HG02870 (cell line): ENCODE data around the gene SIPA1L3.

Source experiments
- ATAC-seq: cut with Tn5 transposase; IDR thresholded peaks from one replicate; pipeline ENCODE4 v1.9.1; 2021; ENCODE audit warnings: mild to moderate bottlenecking, moderate library complexity; ENCODE audit not compliant: unreplicated experiment

Gene SIPA1L3

DNA sequence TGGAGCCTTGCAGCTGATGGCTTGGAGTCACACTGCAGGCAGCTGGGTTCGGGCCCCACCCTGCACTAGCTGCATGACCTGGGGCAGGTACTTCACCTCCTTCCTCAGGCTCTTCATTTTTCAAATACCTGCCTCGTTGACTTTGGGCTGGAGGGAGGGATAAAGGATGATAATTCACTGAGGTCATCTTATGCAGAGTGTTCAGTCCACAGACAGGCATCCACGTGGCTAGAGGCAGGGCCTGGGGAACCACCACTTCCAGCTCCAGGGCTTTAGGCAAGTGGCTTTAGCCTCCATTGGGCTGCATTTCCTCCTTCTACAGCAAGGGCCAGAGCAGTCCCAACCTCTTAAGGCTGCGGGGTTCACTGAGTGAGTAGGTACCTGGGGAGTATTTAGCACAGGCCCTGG is 84.8 kb downstream of the SIPA1L3 start:
- no peak for ATAC-seq

DNA sequence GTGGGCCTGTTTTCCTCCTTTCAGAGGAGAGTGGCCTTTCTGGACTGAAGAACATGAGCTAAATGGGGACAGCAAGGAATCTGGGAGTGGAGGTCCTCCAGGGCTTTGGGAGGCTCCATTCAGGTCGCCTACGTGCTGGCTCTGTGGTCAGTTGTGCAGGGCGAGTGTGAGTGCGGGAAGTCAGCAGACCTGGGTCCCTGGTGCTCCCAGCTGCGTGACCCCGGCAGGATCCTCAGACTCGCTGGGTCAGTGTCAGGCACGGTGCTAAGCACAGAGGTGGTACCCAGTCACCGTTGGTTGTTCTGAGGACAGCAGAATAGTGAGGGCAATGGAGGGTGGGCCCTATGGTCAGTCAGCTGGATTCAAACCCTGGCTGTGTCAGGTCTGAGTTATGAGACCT is 85.8 kb downstream of the SIPA1L3 start:
- ATAC-seq, result no peak

DNA sequence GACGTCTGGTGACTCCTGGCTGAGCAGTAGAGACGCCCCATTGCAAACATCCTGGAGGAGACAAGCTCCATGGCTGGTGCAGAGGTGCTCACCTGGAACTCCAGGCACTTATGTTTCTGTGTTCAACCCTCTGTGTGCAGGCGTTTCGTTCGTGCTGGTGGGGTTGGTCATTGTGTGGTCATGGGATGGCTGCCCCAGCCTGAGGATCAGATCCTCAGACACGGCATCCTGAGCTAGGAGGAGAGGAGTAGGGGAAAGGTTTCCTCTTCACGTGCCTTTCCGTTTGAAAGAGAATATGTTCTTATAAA is 87.8 kb downstream of the SIPA1L3 start:
- no peak for ATAC-seq

DNA sequence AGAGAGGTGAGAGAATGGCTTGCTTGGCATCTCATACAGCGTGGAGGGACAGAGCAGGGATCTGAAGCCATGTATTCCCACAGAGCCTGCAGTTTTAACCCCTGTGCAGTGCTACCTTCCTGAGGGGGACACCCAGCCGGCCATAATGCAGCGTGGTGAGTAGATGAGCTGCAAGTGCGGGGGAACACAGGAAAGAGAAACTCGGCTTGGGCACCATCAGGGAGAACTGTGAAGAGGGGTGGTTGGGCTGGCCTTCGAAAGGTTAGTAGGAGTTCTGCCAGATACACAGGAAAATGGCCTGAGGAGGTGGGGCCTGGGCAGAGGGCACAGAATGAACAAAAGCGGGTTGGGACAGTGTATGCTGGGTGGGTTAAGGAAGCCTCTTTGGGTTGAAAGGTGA is 88.3 kb downstream of the SIPA1L3 start:
- no peak for ATAC-seq

DNA sequence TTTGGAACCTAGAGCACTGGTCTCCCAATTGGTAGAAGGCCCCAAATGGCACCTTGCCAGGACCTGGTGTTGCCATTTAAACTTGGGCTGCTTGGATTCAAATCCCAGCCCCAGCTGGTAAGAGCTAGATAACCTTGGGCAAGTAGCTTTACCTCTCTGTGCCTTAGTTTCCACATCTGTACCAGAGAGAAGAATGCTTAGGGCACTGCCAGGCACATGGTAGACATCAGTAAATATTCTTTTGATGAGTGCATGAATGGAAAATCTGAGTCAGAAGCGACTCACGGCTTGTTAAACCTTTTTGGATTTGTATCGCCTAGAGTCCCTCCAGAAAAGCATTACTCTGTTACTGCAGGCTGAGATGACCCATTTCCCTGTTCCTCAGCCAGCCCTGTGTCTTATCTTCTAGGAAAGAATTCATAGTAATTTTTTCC is 90.9 kb downstream of the SIPA1L3 start:
- no peak for ATAC-seq

DNA sequence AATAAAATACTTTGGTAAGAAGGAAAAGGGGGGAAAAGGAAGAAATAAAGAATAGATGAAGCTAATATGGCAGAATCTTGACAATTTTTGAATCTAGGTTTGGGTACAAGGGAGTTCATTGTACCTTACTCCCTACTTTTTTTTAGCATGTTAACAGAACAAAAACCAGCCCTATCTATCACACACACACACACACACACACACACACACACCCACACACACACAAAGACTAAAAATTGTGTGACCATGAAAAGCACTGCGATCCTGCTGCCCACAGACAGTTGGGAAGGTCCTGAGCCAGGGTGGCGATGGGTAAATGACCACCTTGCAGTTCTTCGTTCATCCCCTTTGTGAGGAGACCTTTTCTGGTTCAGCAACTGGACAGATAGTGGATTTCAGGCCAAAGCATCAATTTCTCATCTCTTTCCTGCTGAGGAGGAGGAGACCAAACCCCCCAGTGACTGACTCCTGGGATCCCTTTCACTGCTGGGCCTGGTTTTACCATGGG is 91.8 kb downstream of the SIPA1L3 start:
- no peak for ATAC-seq

DNA sequence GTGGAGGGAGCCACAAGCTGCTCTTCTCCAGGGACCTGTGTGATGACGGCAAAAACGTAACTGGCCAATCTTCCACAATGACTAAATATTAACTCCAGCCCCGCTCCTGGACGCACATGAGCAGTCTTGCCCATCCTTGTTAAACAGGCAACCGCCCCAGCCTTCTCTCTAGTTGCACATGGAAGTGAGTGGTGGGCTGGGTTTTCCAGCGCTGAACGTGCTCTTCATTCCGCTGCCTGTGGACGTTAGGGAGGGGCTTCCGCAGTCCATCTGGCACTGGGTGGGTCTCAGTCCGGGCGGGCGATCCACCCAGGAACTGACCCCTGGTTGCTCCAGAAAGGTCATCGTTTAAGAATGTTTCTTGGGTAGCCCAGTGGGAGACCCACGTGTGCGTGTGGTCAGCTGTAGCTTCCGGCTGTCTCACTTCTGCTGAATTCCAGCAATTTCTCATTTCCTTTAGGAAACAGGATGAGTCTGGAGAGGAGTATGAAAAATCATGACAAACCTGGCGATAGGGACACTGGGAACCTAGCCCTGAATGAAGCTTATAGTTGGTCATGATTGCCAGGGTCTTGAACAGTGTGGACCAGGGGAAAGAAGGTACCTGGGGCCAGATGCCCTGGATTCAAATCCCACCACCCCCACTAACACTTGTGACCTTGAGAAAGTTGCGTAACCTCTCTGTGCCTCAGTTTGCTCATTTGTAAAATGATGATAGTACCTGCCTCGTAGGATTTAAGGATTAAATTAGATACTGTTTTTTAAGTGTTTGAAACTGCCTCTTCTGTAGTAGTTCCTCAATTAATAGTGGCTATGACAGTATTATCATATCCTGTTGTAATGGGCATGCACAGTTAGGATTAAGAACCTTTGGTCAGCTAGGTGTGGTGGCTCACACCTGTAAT is 92.6 kb downstream of the SIPA1L3 start:
- ATAC-seq, result no peak

DNA sequence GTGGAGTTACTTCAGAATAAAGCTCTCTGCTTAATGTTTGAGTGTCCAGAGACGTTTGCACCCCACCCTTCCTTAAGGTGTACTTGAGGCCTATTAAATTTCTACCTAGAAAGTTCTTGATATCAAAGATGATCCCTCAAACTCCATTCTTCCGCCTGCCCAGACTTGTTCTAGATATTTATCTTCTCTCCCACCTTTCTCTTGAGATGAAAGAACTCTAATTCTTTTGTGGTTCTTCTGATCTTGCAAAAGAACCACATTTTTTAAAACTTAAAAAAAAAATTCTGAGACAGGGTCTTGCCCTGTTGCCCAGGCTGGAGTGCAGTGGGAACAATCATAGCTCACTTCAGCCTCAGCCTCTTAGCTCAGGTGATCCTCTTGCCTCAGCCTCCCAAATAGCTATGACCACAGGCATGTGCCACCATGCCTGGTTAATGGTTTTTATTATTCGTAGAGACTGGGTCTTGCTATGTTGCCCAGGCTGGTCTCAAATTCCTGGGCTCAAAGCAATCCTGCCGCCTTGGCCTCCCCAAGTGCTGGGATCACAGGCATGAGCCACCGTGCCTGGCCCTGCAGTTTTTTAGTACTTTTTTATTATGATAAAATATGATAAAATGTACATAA is 94.3 kb downstream of the SIPA1L3 start:
- no peak for ATAC-seq

DNA sequence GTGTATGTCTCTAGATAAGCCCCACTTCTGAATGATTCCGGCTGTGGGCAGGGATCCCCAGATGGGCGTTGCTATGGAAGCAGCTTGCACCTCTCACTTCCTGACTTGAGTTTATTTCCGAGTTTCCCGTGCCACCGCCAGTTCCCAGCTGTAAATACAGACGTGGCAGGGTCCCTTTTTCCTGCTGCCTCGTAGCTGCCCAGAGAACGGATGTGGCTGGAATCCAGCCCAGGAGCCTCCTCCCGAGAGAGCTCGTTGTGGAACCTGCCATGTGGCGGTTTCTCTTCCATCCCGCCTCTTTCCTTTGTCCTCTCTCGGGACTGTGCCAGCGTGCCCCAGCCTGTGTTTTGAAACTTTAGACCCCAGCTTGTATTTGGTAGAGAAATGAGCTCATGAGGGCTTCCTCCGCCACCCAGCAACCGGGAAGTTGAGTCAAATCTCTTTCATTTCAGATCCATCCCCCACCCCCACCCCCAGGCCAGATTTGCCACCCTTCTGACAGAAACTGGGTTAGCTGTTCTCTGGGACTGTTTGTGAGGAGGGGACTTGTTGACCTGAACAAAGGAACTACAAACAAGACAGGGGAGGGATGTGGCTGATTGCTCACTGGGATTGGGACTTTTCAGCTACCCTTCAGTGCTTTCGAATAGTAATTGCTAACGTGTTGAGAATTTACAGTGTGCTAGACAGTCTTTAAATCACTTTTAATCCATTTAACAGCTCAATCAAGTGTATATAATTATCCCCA is 96.6 kb downstream of the SIPA1L3 start:
- no peak for ATAC-seq

DNA sequence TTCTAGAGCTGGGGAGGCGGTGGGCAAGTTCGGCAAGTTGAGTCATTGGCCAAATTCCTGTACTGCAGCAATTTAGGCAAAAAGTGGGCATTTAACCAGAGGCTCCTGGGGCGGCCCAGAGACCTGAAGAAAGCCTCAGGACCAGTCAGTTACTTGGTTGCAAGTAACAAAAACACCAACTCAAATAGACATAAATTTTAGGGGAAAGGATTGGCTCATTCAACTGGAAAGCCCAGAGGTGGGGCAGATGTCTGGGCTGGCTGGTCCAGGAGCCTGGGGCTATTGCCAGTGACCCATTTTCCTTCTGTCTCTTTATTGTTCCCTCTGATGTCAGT is 97.1 kb downstream of the SIPA1L3 start:
- ATAC-seq, result no peak

DNA sequence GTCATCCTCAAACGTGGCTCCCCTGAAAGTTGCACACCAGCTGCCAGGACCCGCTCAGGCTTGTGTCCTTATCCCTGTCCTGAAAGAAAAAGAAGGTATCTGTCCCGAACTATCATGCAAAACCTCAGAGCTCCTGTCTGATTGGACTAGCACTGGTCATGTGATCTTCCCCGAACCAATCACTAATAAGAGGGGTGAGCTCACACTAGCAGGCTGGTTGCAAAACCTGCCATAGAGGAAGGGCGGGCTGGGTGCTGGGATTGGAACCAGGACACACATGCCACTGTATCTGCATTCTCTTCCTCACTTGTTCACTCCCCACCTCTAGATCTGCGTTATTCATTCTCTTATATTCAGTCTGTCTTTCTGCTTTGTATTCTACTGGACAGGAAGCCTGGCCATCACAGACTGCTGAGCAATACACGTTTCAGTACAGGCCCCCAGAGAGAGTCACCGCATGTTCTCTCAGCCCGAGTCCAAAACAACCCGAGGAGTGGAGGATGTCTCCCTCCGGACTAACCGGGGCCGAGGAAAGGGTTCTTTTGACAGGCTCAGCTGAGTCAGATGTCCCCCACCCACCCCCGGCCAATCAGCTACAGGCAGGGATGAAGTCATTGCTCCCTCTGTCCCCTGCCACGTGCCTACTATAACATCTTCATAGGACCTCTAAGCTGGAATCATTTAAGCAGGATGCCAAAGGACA is 97.7 kb downstream of the SIPA1L3 start:
- ATAC-seq, result peak; percentile 79

DNA sequence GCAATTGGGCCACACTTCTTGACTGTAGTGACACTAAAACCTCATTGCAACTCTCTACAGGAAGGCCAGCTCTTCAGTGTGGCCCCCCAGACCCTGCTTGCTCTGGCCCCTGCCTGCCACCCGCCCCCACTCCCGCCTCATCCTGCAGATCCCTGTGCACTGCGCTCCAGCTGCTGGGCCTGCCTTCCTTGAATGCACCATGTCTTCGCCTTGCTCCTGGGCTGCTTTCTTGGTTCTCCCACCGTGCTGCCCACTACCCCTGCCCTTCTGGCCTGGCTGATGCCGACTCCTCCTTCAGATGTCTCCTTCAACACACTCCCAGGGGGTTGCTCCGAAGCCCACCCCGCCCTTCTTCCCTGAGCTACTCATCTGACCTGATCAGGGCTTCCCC is 98.2 kb downstream of the SIPA1L3 start:
- ATAC-seq, result no peak

DNA sequence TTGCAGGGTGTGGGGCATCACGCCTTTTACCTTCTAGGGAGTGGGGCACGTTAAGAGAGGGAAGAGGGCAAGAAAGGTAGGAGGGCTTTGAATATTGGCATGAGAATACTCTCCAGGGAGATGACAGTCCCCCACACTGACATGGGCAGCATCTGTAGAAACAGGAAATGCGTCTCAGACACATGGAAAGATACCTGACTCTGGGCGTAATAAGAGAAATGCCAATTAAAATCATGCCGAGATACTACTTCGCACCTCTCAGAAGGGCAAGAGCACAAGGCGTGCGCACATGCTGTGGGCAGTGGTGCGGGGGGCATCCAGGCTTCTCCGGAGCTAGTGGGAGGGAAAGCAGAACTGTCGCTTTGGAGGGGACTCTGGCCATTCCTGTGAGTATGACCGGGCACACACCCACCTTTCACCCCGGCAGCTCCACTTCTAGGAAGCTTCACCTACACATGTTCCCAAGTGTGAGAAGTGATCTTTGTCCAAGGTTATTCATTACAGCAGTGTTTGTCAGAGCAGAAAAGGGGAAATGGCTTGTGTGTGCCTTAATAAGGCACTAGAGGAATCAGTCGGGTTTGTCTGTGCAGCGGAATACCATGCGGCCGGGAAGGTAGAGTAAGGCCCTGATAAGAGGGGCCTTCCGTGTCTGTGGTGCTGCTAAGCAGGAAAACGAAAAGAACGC is 99.5 kb downstream of the SIPA1L3 start:
- ATAC-seq, result no peak

DNA sequence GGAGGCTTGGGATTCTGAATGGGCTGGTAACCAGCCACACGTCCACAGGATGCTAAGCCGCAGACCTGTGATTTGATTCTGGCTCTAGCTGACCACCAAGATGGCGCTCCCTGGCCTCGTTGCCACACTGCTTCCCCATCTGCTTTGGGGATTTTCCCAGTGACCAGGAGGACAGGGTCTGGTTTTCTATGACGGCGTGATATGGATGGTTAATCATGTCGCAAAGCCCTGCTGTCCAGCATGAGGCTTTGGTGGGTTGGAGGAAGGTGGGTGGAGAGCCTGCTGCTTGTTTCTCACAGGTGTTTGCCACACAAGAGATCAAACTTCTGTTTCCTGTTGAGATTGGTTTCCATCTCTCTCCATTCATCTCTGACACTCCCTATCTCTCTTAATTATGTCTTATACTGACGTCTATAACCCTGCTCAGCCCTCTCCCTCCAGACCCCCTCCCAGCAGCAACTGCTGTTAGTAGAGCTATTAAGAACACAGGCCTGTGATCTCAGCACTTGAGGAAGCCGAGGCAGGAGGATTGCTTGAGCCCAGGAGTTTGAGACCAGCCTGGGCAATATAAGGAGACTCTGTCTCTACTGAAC is 102.7 kb downstream of the SIPA1L3 start:
- ATAC-seq, result no peak

DNA sequence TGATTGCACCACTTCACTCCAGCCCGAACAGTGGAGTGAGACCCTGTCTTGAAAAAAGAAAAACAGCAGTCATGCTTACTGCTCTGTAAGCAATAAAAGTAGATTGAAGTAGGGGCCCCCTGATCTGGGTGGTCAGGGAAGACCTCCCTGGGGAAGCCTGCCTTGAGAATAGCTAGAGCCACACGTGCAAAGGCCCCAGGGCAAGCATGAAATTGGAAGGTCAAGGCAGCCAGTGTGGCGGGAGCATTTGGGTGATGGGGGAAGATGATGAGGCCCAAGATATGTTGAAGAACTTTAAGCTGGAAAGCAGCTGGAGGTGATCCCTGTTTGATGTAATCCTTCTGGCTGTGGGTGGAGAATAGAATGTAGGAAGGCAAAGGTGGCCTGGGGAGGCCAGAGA is 104.4 kb downstream of the SIPA1L3 start:
- no peak for ATAC-seq

DNA sequence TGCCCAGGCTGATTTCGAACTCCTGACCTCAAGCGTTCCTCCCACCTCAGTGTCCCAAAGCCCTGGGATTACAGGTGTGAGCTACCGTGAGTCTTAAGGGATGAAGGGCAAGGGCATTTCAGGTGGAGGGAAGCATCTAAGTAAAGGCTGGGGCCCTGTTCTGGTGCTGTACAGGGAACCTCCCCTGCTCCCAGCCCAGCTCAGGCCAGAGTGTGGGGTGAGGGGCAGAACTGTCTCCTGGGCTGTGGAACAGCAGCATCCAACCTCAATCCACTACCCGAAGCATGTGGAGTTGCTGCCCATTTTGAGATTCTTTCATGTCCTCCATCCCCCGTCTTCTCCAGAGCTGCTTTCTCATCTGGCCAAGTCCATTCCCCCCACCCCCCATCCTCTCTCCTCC is 105.3 kb downstream of the SIPA1L3 start:
- no peak for ATAC-seq

DNA sequence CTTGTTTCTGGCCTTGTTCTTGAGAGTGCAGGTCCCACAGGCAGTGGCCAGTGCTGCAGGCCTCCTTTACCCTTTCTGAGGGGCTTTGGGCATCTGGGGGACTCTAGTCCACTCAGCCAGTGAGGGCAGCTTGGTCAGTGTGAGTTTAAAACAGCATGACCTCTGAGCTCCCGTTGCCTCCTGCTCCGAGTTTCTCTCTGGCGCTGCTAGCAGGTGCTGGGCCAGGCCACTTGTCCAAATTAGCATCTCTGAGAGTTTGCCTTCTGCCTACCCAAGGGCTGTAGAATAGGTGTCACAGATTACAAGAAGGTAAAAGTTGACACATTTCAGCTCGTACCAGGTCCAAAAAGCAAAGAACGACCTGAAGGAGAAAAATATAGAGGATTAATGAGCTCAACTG is 105.9 kb downstream of the SIPA1L3 start:
- ATAC-seq, result no peak

DNA sequence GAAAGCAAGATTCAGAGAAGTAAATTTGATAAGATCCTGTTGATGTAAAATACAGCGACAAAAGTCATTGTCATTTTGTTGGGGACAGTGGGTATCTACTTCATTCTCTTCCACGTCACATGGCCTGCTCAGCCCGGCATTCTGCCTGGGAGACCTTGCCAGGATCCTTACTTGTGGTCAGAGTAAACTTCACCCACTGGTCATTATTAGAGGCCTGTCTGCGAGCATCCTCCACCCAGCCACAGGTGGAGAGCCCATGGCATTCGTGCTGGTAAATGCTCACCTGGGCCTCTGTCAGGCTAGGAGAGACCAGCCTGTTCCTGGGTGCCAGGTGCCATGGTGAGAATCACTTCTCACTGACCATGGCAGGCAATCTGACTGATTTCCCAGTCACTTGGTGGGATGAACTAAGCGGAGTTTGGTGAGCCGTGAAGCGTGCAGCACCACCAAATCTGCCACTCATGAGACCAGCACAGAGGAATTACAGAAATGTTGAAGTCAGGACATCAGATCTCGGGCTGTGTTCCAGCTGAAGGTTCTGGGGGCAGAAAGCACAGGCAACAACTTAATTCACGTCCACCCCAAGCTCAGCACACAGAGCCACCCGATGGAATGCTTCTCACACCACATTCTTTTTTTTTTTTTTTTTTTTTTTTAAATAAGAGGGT is 107.0 kb downstream of the SIPA1L3 start:
- no peak for ATAC-seq

DNA sequence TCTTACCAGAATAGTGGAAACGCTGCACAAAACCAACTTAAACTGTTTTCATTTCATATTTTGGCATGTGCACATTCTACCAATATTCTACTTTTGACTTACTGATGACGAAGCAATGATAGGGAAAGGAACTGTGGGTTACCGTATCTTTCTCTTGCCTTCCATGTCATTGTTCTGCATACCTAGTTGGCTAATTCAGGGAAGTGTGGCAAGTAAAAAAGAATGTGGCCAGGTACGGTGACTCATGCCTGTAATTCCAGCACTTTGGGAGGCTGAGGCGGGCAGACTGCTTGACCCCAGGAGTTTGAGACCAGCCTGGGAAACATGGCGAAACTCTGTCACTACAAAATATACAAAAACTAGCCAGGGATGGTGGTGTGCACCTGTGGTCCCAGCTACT is 108.2 kb downstream of the SIPA1L3 start:
- no peak for ATAC-seq

DNA sequence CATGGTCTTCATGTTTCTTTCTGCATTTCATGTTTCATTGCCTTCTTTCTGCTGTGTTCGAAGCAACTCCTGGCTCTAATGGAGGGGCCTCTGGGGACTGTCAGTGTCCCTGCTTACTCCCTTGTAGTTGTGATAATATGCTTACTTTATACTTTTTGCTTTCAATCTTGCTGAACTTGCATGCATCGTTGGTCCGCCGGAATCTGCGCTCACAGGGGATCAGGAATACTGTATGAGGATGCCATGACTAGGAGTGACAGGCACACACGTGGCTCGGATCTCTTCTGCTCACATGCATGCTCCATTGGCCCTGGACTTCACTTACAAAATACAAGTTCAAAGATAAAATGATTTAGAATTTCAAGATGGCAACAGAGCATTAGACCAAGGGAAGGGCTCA is 108.8 kb downstream of the SIPA1L3 start:
- ATAC-seq, result no peak
